Measurements from ENCODE around the gene HNRNPU. TPM values are rescaled to one million over a fixed set of nuclear protein-coding genes. Genes with fewer than 3 reads are reported as not detected.

The HNRNPU gene
- total and polyA plus RNA-seq, 2 of the 13 experiments (the other 11 are each of a cell fraction or from before 2014, with no cell fraction given) = 101 to 508 TPM

GRCh38 chr1:244862699-244863490 lies 1.4 kb downstream of the HNRNPU start (continued):
- TF ChIP-seq ZNF280D (CRISPR knock-in tag; IDR thresholded peaks at IDR 0.05) (no peak), TMF1 (CRISPR knock-in tag; IDR thresholded peaks at IDR 0.05; ENCODE audit: low read depth) (peak; percentile 37; the same call in 1 of the 2 replicates), ZNF20 (CRISPR knock-in tag; IDR thresholded peaks at IDR 0.05) (no peak), ZBTB38 (CRISPR knock-in tag; IDR thresholded peaks at IDR 0.05) (0 out of 2 replicates have a peak, but pooled peaks have one; percentile 30), ATRX (CRISPR knock-in tag; IDR thresholded peaks at IDR 0.05; ENCODE audit: borderline replicate concordance) (no peak), ZNF343 (CRISPR knock-in tag; IDR thresholded peaks at IDR 0.05) (no peak), ZNF335 (CRISPR knock-in tag; IDR thresholded peaks at IDR 0.05) (no peak), LCORL (IDR thresholded peaks at IDR 0.05) (no peak), LCORL (CRISPR knock-in tag; IDR thresholded peaks at IDR 0.05) (peak; percentile 52), ZSCAN21 (CRISPR knock-in tag; IDR thresholded peaks at IDR 0.05; ENCODE audit: borderline replicate concordance) (no peak), ZSCAN9 (CRISPR knock-in tag; IDR thresholded peaks at IDR 0.05; ENCODE audit: borderline replicate concordance) (0 out of 2 replicates have a peak, but pooled peaks have one; percentile 22)
- TF ChIP-seq, protein P1, sequence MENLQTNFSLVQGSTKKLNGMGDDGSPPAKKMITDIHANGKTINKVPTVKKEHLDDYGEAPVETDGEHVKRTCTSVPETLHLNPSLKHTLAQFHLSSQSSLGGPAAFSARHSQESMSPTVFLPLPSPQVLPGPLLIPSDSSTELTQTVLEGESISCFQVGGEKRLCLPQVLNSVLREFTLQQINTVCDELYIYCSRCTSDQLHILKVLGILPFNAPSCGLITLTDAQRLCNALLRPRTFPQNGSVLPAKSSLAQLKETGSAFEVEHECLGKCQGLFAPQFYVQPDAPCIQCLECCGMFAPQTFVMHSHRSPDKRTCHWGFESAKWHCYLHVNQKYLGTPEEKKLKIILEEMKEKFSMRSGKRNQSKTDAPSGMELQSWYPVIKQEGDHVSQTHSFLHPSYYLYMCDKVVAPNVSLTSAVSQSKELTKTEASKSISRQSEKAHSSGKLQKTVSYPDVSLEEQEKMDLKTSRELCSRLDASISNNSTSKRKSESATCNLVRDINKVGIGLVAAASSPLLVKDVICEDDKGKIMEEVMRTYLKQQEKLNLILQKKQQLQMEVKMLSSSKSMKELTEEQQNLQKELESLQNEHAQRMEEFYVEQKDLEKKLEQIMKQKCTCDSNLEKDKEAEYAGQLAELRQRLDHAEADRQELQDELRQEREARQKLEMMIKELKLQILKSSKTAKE (CRISPR knock-in tag; IDR thresholded peaks at IDR 0.05; ENCODE audit: borderline replicate concordance) = no peak; the same call in 1 of the 2 replicates
- TF ChIP-seq, protein P2, sequence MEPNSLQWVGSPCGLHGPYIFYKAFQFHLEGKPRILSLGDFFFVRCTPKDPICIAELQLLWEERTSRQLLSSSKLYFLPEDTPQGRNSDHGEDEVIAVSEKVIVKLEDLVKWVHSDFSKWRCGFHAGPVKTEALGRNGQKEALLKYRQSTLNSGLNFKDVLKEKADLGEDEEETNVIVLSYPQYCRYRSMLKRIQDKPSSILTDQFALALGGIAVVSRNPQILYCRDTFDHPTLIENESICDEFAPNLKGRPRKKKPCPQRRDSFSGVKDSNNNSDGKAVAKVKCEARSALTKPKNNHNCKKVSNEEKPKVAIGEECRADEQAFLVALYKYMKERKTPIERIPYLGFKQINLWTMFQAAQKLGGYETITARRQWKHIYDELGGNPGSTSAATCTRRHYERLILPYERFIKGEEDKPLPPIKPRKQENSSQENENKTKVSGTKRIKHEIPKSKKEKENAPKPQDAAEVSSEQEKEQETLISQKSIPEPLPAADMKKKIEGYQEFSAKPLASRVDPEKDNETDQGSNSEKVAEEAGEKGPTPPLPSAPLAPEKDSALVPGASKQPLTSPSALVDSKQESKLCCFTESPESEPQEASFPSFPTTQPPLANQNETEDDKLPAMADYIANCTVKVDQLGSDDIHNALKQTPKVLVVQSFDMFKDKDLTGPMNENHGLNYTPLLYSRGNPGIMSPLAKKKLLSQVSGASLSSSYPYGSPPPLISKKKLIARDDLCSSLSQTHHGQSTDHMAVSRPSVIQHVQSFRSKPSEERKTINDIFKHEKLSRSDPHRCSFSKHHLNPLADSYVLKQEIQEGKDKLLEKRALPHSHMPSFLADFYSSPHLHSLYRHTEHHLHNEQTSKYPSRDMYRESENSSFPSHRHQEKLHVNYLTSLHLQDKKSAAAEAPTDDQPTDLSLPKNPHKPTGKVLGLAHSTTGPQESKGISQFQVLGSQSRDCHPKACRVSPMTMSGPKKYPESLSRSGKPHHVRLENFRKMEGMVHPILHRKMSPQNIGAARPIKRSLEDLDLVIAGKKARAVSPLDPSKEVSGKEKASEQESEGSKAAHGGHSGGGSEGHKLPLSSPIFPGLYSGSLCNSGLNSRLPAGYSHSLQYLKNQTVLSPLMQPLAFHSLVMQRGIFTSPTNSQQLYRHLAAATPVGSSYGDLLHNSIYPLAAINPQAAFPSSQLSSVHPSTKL (CRISPR knock-in tag; IDR thresholded peaks at IDR 0.05) = 0 out of 2 replicates have a peak, but pooled peaks have one; percentile 27
- TF ChIP-seq, protein P3, sequence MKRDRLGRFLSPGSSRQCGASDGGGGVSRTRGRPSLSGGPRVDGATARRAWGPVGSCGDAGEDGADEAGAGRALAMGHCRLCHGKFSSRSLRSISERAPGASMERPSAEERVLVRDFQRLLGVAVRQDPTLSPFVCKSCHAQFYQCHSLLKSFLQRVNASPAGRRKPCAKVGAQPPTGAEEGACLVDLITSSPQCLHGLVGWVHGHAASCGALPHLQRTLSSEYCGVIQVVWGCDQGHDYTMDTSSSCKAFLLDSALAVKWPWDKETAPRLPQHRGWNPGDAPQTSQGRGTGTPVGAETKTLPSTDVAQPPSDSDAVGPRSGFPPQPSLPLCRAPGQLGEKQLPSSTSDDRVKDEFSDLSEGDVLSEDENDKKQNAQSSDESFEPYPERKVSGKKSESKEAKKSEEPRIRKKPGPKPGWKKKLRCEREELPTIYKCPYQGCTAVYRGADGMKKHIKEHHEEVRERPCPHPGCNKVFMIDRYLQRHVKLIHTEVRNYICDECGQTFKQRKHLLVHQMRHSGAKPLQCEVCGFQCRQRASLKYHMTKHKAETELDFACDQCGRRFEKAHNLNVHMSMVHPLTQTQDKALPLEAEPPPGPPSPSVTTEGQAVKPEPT (CRISPR knock-in tag; IDR thresholded peaks at IDR 0.05; ENCODE audit: low read depth) = no peak
- TF ChIP-seq, protein P4, sequence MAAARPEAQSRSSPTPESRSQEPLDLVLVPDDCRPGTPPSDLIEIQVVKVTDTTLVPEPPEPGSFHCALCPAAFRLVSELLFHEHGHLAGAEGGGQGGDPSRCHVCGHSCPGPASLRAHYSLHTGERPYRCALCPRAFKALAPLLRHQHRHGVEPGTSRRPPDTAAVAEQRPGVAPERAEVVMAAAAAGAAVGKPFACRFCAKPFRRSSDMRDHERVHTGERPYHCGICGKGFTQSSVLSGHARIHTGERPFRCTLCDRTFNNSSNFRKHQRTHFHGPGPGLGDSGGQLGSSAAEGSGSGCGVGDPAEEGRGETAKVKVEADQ (CRISPR knock-in tag; IDR thresholded peaks at IDR 0.05; ENCODE audit: borderline replicate concordance) = no peak; the same call in 1 of the 2 replicates

Measured in HepG2 (cell line).